GM21447 (cell line): Measurements from ENCODE around the gene KRTAP21-3.

Source experiments
- ATAC-seq: cut with Tn5 transposase; IDR thresholded peaks from one replicate; pipeline ENCODE4 v1.9.1; 2021; ENCODE audit not compliant: unreplicated experiment

KRTAP21-3 gene

GRCh38 chr21:30668776-30669175, 49.8 kb downstream of the KRTAP21-3 start:
- no peak for ATAC-seq
